Measurements from ENCODE around the gene LRP5.

- TF ChIP-seq CREB1 (CRISPR knock-in tag; IDR thresholded peaks at IDR 0.05; ENCODE audit: low read depth) (no peak), CTCF (conservative IDR thresholded peaks at IDR 0.05; ENCODE audit: low read depth in 2 of 2) (no peak), POLR2AphosphoS5 (IDR thresholded peaks at IDR 0.05; ENCODE audit: low read depth) (no peak), EZH2 (IDR thresholded peaks at IDR 0.05; ENCODE audit: low read depth, unreplicated experiment) (no peak), EZH2phosphoT487 (IDR thresholded peaks at IDR 0.05; ENCODE audit: unreplicated experiment) (no peak), JUNB (IDR thresholded peaks at IDR 0.05; ENCODE audit: unreplicated experiment) (no peak), NANOG (IDR thresholded peaks at IDR 0.05; ENCODE audit: borderline replicate concordance) (no peak)
- TF ChIP-seq, protein P1, sequence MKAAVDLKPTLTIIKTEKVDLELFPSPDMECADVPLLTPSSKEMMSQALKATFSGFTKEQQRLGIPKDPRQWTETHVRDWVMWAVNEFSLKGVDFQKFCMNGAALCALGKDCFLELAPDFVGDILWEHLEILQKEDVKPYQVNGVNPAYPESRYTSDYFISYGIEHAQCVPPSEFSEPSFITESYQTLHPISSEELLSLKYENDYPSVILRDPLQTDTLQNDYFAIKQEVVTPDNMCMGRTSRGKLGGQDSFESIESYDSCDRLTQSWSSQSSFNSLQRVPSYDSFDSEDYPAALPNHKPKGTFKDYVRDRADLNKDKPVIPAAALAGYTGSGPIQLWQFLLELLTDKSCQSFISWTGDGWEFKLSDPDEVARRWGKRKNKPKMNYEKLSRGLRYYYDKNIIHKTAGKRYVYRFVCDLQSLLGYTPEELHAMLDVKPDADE (IDR thresholded peaks at IDR 0.05): no peak
Measured at GRCh38 chr11:68308068-68308467, 4.3 kb upstream of the LRP5 start.
